ENCODE results near the gene CX3CR1.

Gene CX3CR1

DNA sequence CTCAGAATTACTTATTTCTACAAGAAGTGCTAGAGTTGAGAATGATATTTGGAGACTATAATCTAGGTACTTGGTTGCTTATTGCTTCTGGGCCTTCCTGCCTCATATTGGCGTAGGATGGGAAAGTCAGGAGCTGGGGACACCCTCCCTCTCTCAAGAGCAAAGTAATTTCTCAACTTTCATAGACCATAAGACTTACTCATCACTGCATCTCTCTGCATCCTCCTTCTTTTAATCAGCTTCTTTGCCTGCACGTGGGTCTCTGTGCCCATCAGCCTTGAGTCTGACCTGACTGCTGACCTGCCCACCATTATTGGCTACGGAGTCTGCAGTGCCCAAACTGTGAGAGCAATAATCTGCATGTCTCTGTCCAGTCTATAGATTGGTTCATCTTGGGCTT, 60.1 kb downstream of the CX3CR1 start:
- TF ChIP-seq, protein P1, sequence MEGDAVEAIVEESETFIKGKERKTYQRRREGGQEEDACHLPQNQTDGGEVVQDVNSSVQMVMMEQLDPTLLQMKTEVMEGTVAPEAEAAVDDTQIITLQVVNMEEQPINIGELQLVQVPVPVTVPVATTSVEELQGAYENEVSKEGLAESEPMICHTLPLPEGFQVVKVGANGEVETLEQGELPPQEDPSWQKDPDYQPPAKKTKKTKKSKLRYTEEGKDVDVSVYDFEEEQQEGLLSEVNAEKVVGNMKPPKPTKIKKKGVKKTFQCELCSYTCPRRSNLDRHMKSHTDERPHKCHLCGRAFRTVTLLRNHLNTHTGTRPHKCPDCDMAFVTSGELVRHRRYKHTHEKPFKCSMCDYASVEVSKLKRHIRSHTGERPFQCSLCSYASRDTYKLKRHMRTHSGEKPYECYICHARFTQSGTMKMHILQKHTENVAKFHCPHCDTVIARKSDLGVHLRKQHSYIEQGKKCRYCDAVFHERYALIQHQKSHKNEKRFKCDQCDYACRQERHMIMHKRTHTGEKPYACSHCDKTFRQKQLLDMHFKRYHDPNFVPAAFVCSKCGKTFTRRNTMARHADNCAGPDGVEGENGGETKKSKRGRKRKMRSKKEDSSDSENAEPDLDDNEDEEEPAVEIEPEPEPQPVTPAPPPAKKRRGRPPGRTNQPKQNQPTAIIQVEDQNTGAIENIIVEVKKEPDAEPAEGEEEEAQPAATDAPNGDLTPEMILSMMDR (IDR thresholded peaks at IDR 0.05; ENCODE audit: low read depth, low read length, missing control alignments) = no peak
- no peak for DNase-seq (ENCODE audit: low read depth)
- H3K4me3 ChIP-seq (ENCODE audit: low read depth, low read length) = no peak overlapping the region

DNA sequence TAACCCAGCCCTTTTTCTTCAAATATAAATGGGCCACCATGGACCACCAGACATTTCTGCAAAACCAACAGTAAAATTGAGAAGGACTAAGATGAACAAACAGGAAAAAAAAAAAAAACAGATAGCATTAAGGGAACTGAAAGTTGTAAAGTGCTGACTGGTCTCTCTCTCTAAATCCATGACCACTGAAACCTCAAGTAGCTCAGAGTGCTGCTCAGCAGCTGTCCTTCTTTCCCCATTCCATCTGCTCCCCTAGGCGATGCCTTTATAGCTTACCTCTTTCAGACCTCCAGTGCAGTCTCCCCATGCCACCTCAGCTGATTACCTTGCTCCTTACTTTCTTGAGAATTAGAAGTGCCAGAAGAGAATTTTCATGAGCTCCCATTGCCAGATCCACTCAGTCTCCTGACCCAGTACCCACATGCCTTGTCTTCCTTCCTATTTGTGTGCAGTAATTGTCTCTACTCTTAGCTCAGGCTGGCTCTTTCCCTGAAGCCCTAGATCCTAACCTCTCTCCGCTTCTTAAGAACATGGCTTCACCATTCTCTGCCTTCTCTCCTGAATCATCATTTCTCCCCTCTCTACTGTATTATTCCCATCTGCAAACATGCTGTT, 63.6 kb downstream of the CX3CR1 start:
- peak; percentile 78 for DNase-seq (ENCODE audit: low read depth)
- TF ChIP-seq, protein P1 (IDR thresholded peaks at IDR 0.05; ENCODE audit: low read depth, low read length, missing control alignments) = no peak
- H3K4me3 ChIP-seq (ENCODE audit: low read depth, low read length) = no peak overlapping the region

DNA sequence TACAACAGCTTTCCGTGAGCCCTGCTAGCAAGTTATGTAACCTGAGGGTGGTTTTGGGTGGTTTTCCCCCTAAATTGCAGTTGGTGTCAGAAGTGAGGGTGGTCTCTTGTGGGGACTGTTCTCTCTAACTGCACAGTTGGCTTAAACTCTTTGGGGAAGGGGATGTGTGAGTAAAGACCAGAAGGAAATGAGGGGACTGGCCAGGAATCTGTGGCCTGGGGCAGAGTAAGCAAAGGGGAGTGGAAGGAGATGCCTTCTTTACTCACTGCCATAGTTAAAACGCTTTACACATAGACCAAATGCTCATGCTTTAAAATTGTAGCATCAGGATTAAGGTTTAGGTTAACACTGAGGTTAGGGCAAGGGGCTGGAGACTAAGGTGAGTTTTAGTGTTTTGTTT, 66.2 kb downstream of the CX3CR1 start:
- TF ChIP-seq, protein P1 (IDR thresholded peaks at IDR 0.05; ENCODE audit: low read depth, low read length, missing control alignments) = no peak
- H3K4me3 ChIP-seq (ENCODE audit: low read depth, low read length) = no peak overlapping the region
- DNase-seq (ENCODE audit: low read depth) = no peak

Measured in GM12864 (cell line).